Ovary (tissue), 10 donors: Measurements from ENCODE around the gene CXADR. TPM values are rescaled to one million over a fixed set of nuclear protein-coding genes. Genes with fewer than 3 reads are reported as not detected.

Source experiments
- DNase-seq, 5 donors: peaks; one replicate each; pipeline ENCODE4 v3.0.0-alpha.2; 2019 to 2020
- H3K27ac ChIP-seq, 2 donors: fragments of 200-600 bp; one replicate each; pipeline versions ENCODE4 v1.5.1 to v1.8.0; 2019 to 2022
- H3K27me3 ChIP-seq: fragments of 200-600 bp; one replicate; pipeline ENCODE4 v1.8.0; 2022
- H3K36me3 ChIP-seq: fragments of 200-600 bp; sonication (generic); one replicate; pipeline ENCODE4 v1.5.1; 2019
- H3K4me1 ChIP-seq: one replicate; pipeline ENCODE4 v1.8.1; 2013; ENCODE audit warnings: mild to moderate bottlenecking, moderate library complexity; ENCODE audit not compliant: insufficient read depth
- H3K4me3 ChIP-seq: fragments of 200-600 bp; sonication (generic); one replicate; pipeline ENCODE4 v1.5.1; 2017
- H3K9me3 ChIP-seq, 2 donors: fragments of 200-600 bp in 1 of 2; sonication (generic) in 1 of 2; one replicate each; pipeline versions ENCODE4 v1.5.1 to v1.8.1; 2013 to 2019; ENCODE audit warnings: mild to moderate bottlenecking in 1 of 2, moderate library complexity in 1 of 2
- EP300 ChIP-seq: sonication (generic); formaldehyde crosslinking; IDR thresholded peaks from one replicate; pipeline ENCODE4 v1.6.1; 2017; ENCODE audit warnings: antibody characterized with exemption
- POLR2A ChIP-seq: fragments of 450-650 bp; IDR thresholded peaks from one replicate; pipeline ENCODE4 v1.6.1; 2017; ENCODE audit warnings: antibody characterized with exemption, mild to moderate bottlenecking, moderate library complexity
- WGBS, 3 donors: extraction: QIAGEN DNeasy Blood & Tissue Kit in 1 of 3; methylation state at CpG; one replicate each; pipeline versions ENCODE4 v1.1.5 to v1.1.7; 2013 to 2017; 5-methylcytosine and 5-hydroxymethylcytosine counted together
- intact Hi-C, 4 donors: fragments of 100-400 bp; cut with DNase I; formaldehyde crosslinking; loops; one replicate each; pipeline versions ENCODE4 v1.11.0 to v1.15.1; 2022 to 2023
- long read RNA-seq, 3 donors: library from polyadenylated mRNA in 2 of 3; unstranded in 2 of 3; transcript quantifications; one replicate each; pipeline ENCODE4 v2.0.0 and lab custom pipeline, GENCODE V29; 2021 to 2026
- polyA plus RNA-seq, 2 donors: library from polyadenylated mRNA; stranded (reverse); fragments of 200-250 nt in 1 of 2; fragments of 350-450 nt in 1 of 2; fragmentation: Illumina TruSeq in 1 of 2; extraction: RNeasy Lipid Tissue Mini Kit (QIAGEN cat#74804) in 1 of 2; gene quantifications; one replicate each; pipeline ENCODE4 v1.2.3, GENCODE V29; 2013 to 2014
- total RNA-seq, 7 donors: library from RNA; depleted of rRNA in 2 of 7; stranded (reverse); fragments of >200 nt in 2 of 7; fragmentation: NEBNext Ultra II Directional in 3 of 7; extraction: Animal tissue kit (Norgen Biotek cat#: 25700) in 3 of 7; gene quantifications; one replicate each; pipeline versions ENCODE4 v1.1.0 to v1.2.4, GENCODE V29; 2016 to 2023
- TF ChIP-seq, protein P1 (sequence below), 3 donors: fragments of 450-650 bp in 2 of 3; fragments of 200-600 bp in 1 of 3; IDR thresholded peaks; one replicate each; pipeline versions ENCODE4 v1.5.1 to v1.8.0; 2016 to 2022; ENCODE audit warnings: antibody characterized with exemption in 3 of 3, mild to moderate bottlenecking in 1 of 3
- donor health status: DM: no; HTN: no; CAD: no; lungs with moderate emphysema.
- donor health status: DM: no; HTN: no; CAD: no.
- donor health status: Bipolar disorder and iron deficiency.
- donor health status: DM: yes; HTN: yes; CAD: no.
- donor health status: DM: no; HTN: no; CAD: no.
- donor health status: DM: yes; HTN: yes; CAD: no.

Gene CXADR
- total RNA-seq (10 to 100 TPM in 1 of 7 donors, 1 to 10 TPM in 5, under 1 TPM in 1; 0.13 to 40.7 (median 1.5) TPM), polyA plus RNA-seq (1 to 10 TPM in 1 of 2 donors, under 1 TPM in 1; 0.33 to 1.4 TPM)
- long read RNA-seq, donor 1, full-length matches to known transcripts: 5 of 5 reads
- long read RNA-seq, donor 1, partial matches to known transcripts: 0 of 5 reads
- long read RNA-seq, donor 1, other reads (novel, unspliced or antisense): 0 of 5 reads
- long read RNA-seq, donor 2, full-length matches to known transcripts: 9 of 9 reads
- long read RNA-seq, donor 2, partial matches to known transcripts: 0 of 9 reads
- long read RNA-seq, donor 2, other reads (novel, unspliced or antisense): 0 of 9 reads
- long read RNA-seq, donor 3, full-length matches to known transcripts: 9 of 12 reads
- long read RNA-seq, donor 3, partial matches to known transcripts: 2 of 12 reads
- long read RNA-seq, donor 3, other reads (novel, unspliced or antisense): 1 of 12 reads

DNA sequence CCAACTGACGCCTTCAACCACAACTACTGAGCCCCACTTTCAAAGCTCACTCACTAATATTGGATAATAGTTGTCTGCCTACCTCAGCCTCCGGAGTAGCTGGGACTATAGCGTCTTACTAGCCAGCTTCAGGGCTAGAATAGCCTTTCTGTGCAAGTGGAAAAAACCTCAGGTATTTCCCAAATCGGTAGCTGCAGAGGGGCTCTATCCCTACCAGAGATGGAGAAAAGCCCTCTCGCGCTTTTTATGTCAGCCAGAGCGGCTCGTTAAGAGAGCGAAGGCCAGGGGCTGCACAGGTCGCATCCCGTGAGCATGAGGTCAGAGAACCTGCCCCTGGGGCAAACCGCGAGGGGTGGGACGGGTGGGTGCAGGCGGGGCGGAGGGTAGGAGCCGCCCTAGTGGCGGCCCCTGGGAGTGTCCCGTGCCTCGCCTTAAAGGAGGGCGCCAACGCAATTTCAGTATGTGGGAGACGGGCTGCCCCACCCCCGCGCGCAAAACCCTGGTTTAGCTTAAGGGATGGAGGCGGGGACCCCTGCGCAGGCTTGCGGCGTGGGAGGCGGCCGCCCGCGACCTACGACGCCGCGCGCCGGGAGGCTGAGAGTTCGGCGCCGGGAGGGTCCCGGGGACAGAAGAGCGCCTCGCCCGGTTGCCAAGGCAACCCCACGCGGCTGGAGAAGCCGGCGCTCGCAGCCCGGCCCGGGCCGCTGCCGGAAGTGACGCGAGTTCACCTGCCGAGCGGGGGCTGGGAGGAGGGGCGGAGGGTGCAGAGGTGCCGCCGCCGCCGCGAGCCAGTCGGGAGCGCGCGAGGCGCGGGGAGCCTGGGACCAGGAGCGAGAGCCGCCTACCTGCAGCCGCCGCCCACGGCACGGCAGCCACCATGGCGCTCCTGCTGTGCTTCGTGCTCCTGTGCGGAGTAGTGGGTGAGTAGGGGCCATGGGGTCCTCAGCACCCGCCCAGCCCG lies at the start of gene CXADR:
Gene CXADR (plus strand): TSS at position 791 of the 961 bp plus-strand sequence. CDS start 87 bp downstream, at position 878.
- Histone ChIP-seq H3K9me3 (no peaks in the 10 kb centered on the region), H3K27ac (no peak within 1 kb of the TSS), H3K36me3 (no peaks in the 10 kb centered on the region), H3K4me1 (no peaks in the 10 kb centered on the region), H3K4me3 (peak within 1 kb of the TSS; percentile 86), H3K27me3 (no peaks in the 10 kb centered on the region)
- intact Hi-C loops: no loop called here
- peak; percentile 34 to 68 (median 47) for DNase-seq
- 0 to 5% (median 1%) methylated on average over 29 to 83 of the region's 83 CpGs for WGBS, 3 donors
- TF ChIP-seq, protein P1, sequence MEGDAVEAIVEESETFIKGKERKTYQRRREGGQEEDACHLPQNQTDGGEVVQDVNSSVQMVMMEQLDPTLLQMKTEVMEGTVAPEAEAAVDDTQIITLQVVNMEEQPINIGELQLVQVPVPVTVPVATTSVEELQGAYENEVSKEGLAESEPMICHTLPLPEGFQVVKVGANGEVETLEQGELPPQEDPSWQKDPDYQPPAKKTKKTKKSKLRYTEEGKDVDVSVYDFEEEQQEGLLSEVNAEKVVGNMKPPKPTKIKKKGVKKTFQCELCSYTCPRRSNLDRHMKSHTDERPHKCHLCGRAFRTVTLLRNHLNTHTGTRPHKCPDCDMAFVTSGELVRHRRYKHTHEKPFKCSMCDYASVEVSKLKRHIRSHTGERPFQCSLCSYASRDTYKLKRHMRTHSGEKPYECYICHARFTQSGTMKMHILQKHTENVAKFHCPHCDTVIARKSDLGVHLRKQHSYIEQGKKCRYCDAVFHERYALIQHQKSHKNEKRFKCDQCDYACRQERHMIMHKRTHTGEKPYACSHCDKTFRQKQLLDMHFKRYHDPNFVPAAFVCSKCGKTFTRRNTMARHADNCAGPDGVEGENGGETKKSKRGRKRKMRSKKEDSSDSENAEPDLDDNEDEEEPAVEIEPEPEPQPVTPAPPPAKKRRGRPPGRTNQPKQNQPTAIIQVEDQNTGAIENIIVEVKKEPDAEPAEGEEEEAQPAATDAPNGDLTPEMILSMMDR (IDR thresholded peaks at IDR 0.05): peak in 1 of 3 donors; percentile 21
- TF ChIP-seq POLR2A (no peak), EP300 (no peak)

DNA sequence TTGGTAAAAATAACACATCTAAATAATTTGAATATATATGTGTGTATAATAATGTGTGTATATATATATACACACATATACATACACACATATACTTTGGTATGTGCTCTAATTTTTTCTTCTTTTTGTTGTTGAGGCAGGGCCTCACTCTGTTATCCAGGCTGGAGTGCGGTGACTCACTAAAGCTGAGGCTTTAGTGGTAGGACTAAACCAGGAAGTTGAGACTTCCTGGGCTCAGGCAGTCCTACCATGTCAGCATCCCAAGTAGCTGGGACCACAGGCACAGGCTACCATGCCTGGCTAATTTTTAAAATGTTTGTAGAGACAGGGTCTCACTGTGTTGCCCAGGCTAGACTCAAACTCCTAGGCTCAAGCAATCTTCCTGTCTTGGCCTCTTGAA lies 46.7 kb upstream of the CXADR start:
- Histone ChIP-seq H3K4me1 (peaks cover 2% of the 10 kb centered on the region), H3K36me3 (no peaks in the 10 kb centered on the region), H3K9me3 (no peaks in the 10 kb centered on the region), H3K27ac (no peak overlapping the region), H3K4me3 (no peak overlapping the region), H3K27me3 (no peaks in the 10 kb centered on the region)
- DNase-seq: no peak
- no peak for TF ChIP-seq POLR2A
- TF ChIP-seq EP300: no peak
- TF ChIP-seq, protein P1 (IDR thresholded peaks at IDR 0.05): no peak
- intact Hi-C loops: no loop called here
- 97 to 100% (median 100%) methylated on average over 1 of the region's 1 CpG for WGBS, 3 donors

DNA sequence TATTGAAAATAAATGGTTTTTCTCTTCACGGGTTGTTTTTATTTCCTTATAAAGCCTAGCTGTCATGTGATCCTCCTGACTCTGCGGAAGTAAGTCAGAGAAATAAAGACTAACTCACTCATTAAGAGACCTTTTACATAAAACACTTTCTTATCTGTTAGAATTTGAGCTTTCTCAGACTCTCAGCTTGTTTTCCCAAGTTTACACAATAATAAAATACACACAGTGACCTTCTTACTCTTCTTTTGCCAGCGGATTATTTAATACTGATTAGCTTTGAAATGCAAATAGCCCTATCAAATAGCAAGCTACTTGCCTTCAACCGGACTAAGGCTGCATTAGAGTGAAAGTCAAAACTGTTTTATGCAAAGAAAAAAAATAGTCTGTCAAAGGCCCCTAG lies 45.5 kb upstream of the CXADR start:
- H3K27me3 ChIP-seq: no peaks in the 10 kb centered on the region

DNA sequence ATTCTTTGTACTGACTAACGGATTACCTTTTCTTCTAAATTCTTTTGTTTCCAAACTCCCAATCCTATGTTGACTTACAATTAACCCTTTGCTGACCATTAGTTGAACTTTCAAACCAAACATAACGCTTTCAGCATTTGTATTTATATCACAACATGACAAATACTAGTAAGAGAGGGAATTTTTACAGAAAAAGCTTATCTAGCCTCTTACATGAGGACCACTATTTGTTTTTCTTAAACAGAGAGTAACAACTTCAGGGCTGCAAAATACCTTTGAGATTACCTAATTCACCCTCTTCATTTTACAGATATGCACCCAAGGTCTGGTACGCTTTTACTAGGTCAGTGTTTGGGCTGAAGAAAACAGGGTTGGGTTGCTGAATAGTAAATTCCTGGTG lies 45.0 kb upstream of the CXADR start:
- no peaks in the 10 kb centered on the region for H3K27me3 ChIP-seq
- no peaks in the 10 kb centered on the region for H3K9me3 ChIP-seq
- no peaks in the 10 kb centered on the region for H3K36me3 ChIP-seq
- intact Hi-C loops: no loop called here
- peaks cover 2% of the 10 kb centered on the region for H3K4me1 ChIP-seq
- H3K27ac ChIP-seq: no peak overlapping the region
- no peak for TF ChIP-seq EP300
- TF ChIP-seq, protein P1 (IDR thresholded peaks at IDR 0.05): no peak
- WGBS, 3 donors: 9 to 12% (median 9%) methylated on average over 3 of the region's 3 CpGs
- no peak overlapping the region for H3K4me3 ChIP-seq
- DNase-seq: no peak

More for the DNA sequence above, 45.5 kb upstream of the CXADR start:
- no peak for TF ChIP-seq EP300
- TF ChIP-seq, protein P1 (IDR thresholded peaks at IDR 0.05): no peak
- no peak for TF ChIP-seq POLR2A
- WGBS, 3 donors: 3 to 7% (median 3%) methylated on average over 4 of the region's 4 CpGs
- intact Hi-C loops: no loop called here
- peaks cover 2% of the 10 kb centered on the region for H3K4me1 ChIP-seq
- DNase-seq: no peak
- H3K9me3 ChIP-seq: no peaks in the 10 kb centered on the region
- no peaks in the 10 kb centered on the region for H3K36me3 ChIP-seq
- H3K4me3 ChIP-seq: no peak overlapping the region
- no peak overlapping the region for H3K27ac ChIP-seq
